K562 (cell line): ENCODE data around the gene LEUTX. TPM values are rescaled to one million over a fixed set of nuclear protein-coding genes. Genes with fewer than 3 reads are reported as not detected.

Experiments used
- ATAC-seq: fragments of 200-7000 bp; cut with Tn5 transposase; 3 replicates; pipeline ENCODE4 v1.9.1; 2020; ENCODE audit warnings: moderate library complexity
- BruUV-seq: library from RNA; stranded (reverse); fragments of 400-500 nt; replicated peaks from 2 replicates; lab custom pipeline; 2021; lab: Mats Ljungman, UMichigan
- CTCF ChIA-PET: fragments of 300-600 bp; formaldehyde crosslinking; extraction: SDS; loops from one replicate; lab custom pipeline; 2021; ENCODE audit warnings: low intra/inter-chr PET ratio; lab: Yijun Ruan, JAX
- POLR2A ChIA-PET: fragments of 300-600, 350-650 bp; sonication (Branson Sonifier 250); formaldehyde crosslinking; extraction: SDS; loops from one replicate; lab custom pipeline; 2021; ENCODE audit warnings: antibody characterized with exemption, inconsistent platforms; lab: Yijun Ruan, JAX
- DNase-seq, 4 experiments: peaks; one replicate each; pipeline versions ENCODE4 v3.0.0 to v3.0.0-alpha.2; 2011 to 2018; ENCODE audit warnings: low spot score in 3 of 4, mixed read lengths in 3 of 4; ENCODE audit errors: extremely low read depth in 1 of 4
- FAIRE-seq: peaks from 2 replicates; lab custom pipeline; 2011; peaks lifted over from hg19 to GRCh38; lab: Jason Lieb, UNC
- H2AFZ ChIP-seq: 2 replicates; pipeline ENCODE4 v1.6.0; 2011; ENCODE audit warnings: low read depth, low read length, control low read depth, inconsistent platforms
- H3K27ac ChIP-seq: fragments of 200-600 bp; 3 replicates; pipeline ENCODE4 v1.8.0; 2011; ENCODE audit warnings: low read depth, mild to moderate bottlenecking, control low read depth, inconsistent platforms, low read length, moderate library complexity, mixed read lengths; ENCODE audit errors: extremely low read depth
- H3K27me3 ChIP-seq, 2 experiments: fragments of 300-600 bp in 1 of 2; 2 replicates in 1 of 2; 3 replicates in 1 of 2; pipeline versions ENCODE4 v1.6.0 to v1.8.0; 2011; ENCODE audit warnings: inconsistent platforms in 2 of 2, low read length in 2 of 2, mild to moderate bottlenecking in 1 of 2, mixed read lengths in 1 of 2, moderate library complexity in 1 of 2; ENCODE audit not compliant: control insufficient read depth in 2 of 2, insufficient read depth in 2 of 2
- H3K36me3 ChIP-seq: fragments of 300-600 bp; 3 replicates; pipeline ENCODE4 v1.8.0; 2011; ENCODE audit warnings: mild to moderate bottlenecking, low read length, inconsistent platforms; ENCODE audit not compliant: control insufficient read depth, insufficient read depth
- H3K4me1 ChIP-seq, 2 experiments: fragments of 200-600 bp in 1 of 2; replicated peaks in 1 of 2; 2 replicates in 1 of 2; 3 replicates in 1 of 2; pipeline versions ENCODE4 v1.5.1 to v1.8.0; 2011; ENCODE audit warnings: inconsistent platforms in 2 of 2, low read length in 2 of 2, mild to moderate bottlenecking in 1 of 2, mixed read lengths in 1 of 2, moderate library complexity in 1 of 2; ENCODE audit not compliant: control insufficient read depth in 2 of 2, insufficient read depth in 2 of 2
- H3K4me2 ChIP-seq: 2 replicates; pipeline ENCODE4 v1.6.1; 2011; ENCODE audit warnings: low read length, control low read depth, inconsistent platforms, mixed read lengths; ENCODE audit not compliant: insufficient read depth
- H3K4me3 ChIP-seq: fragments of 200-600 bp; sonication (generic), shearing (Covaris generic); 2 replicates; pipeline ENCODE4 v1.5.1; 2016; ENCODE audit warnings: control low read depth, inconsistent platforms
- H3K79me2 ChIP-seq: fragments of 200-600 bp; 3 replicates; pipeline ENCODE4 v1.8.0; 2011; ENCODE audit warnings: low read length, inconsistent platforms; ENCODE audit not compliant: control insufficient read depth, insufficient read depth
- H3K9ac ChIP-seq, 2 experiments: 2 replicates each; pipeline versions ENCODE4 v1.6.0 to v1.6.1; 2011; ENCODE audit warnings: low read depth in 2 of 2, low read length in 2 of 2, control low read depth in 1 of 2, inconsistent platforms in 1 of 2, mild to moderate bottlenecking in 1 of 2, mixed read lengths in 1 of 2; ENCODE audit not compliant: insufficient read depth in 1 of 2
- H3K9me1 ChIP-seq: one replicate; pipeline ENCODE4 v1.6.0; 2011; ENCODE audit warnings: inconsistent platforms, mild to moderate bottlenecking, low read length, moderate library complexity; ENCODE audit not compliant: control insufficient read depth, insufficient read depth
- H3K9me3 ChIP-seq: replicated peaks from 2 replicates; pipeline ENCODE4 v1.5.1; 2011; ENCODE audit warnings: low read depth, low read length, inconsistent platforms; ENCODE audit not compliant: control insufficient read depth, insufficient read depth
- H4K20me1 ChIP-seq: replicated peaks from 2 replicates; pipeline ENCODE4 v1.6.1; 2011; ENCODE audit warnings: low read length, inconsistent platforms, mixed read lengths; ENCODE audit not compliant: control insufficient read depth, insufficient read depth
- CREB5 ChIP-seq: fragments of 250-450 bp; sonication (Bioruptor Pico); IDR thresholded peaks from 2 replicates; pipeline ENCODE4 v1.5.0; 2020; ENCODE audit warnings: mild to moderate bottlenecking
- E2F5 ChIP-seq: sonication (generic); formaldehyde crosslinking; IDR thresholded peaks from 2 replicates; pipeline ENCODE4 v1.8.0; 2022; ENCODE audit warnings: mild to moderate bottlenecking, missing genetic modification reagents
- E2F8 ChIP-seq: fragments of 450-650 bp; IDR thresholded peaks from 2 replicates; pipeline ENCODE4 v1.7.1; 2018; ENCODE audit warnings: mild to moderate bottlenecking, low read depth; ENCODE audit not compliant: partially characterized antibody
- KLF10 ChIP-seq: fragments of 250-450 bp; sonication (Bioruptor Pico); IDR thresholded peaks from 2 replicates; pipeline ENCODE4 v1.6.1; 2021; ENCODE audit warnings: matching md5 sums
- NFE2L1 ChIP-seq: fragments of 450-650 bp; IDR thresholded peaks from 2 replicates; pipeline ENCODE4 v1.6.1; 2016; ENCODE audit warnings: missing genetic modification characterization, low read depth, mild to moderate bottlenecking, missing compliant biosample characterization, moderate library complexity, borderline replicate concordance
- POLR3G ChIP-seq: IDR thresholded peaks from 2 replicates; pipeline ENCODE4 v1.6.1; 2011; ENCODE audit not compliant: insufficient read length, insufficient replicate concordance; ENCODE audit errors: extremely low read depth
- SPI1 ChIP-seq: IDR thresholded peaks from 2 replicates; pipeline ENCODE4 v1.6.1; 2011; ENCODE audit warnings: low read depth, low read length, control low read depth, borderline replicate concordance
- TARDBP ChIP-seq: fragments of 450-650 bp; IDR thresholded peaks from 2 replicates; pipeline ENCODE4 v1.6.1; 2016
- ZC3H8 ChIP-seq: fragments of 450-650 bp; IDR thresholded peaks from 2 replicates; pipeline ENCODE4 v1.6.1; 2017
- WGBS: fragments of 100-300 bp; shearing (Covaris generic); methylation state at CpG from one replicate; pipeline ENCODE4 v1.1.6; 2016; ENCODE audit warnings: low coverage, mixed read lengths; ENCODE audit not compliant: insufficient coverage; ENCODE audit errors: missing lambda C conversion rate; 5-methylcytosine and 5-hydroxymethylcytosine counted together
- in situ Hi-C: fragments of 300-500 bp; cut with MboI; formaldehyde crosslinking; loops from 4 replicates; pipeline ENCODE4 v1.15.0; 2018; ENCODE audit warnings: inconsistent platforms, mixed read lengths
- intact Hi-C: fragments of 100-400 bp; cut with micrococcal nuclease; formaldehyde crosslinking; loops from 2 replicates; pipeline ENCODE4 v1.14.2; 2022
- polyA plus RNA-seq, 8 experiments: library from polyadenylated mRNA; depleted of rRNA in 4 of 8; stranded (reverse) in 5 of 8; unstranded in 3 of 8; fragments of >200 nt; fragmentation: Nextera tagmentation in 2 of 8; fragmentation: Illumina TruSeq in 1 of 8; extraction: Ambion mirVana in 2 of 8; extraction: Trizol in 1 of 8; gene quantifications; 2 replicates each; pipeline versions ENCODE4 v1.2.1 to v1.2.3, GENCODE V29; 2011 to 2014; ENCODE audit warnings: inconsistent platforms in 1 of 8, missing spikeins in 1 of 8
- total RNA-seq, 7 experiments: library from RNA; depleted of rRNA in 6 of 7; stranded (reverse); fragments of >200 nt in 6 of 7; fragmentation: Illumina TruSeq in 2 of 7; extraction: Trizol in 2 of 7; gene quantifications; 2 replicates each; pipeline versions ENCODE4 v1.2.1 to v1.2.3, GENCODE V29; 2011 to 2021; ENCODE audit warnings: low replicate concordance in 1 of 7

LEUTX gene
- total and polyA plus RNA-seq, 9 of the 15 experiments (the other 6 are each of a cell fraction or from before 2014, with no cell fraction given), result not detected

GRCh38 chr19:39828654-39829032, 50.0 kb downstream of the LEUTX start:
- no peak overlapping the region for H3K4me3 ChIP-seq
- 62% methylated on average over 5 of the region's 5 CpGs for WGBS
- H3K9me1 ChIP-seq, result peaks cover 8% of the 10 kb centered on the region
- H3K36me3 ChIP-seq, result peaks cover 76% of the 10 kb centered on the region
- H3K9ac ChIP-seq, result no peak overlapping the region
- ChIA-PET CTCF (no interaction called here), POLR2A (interaction anchor here (0.7 to 1.0 kb wide), 2 partner anchors 12 to 14 kb away, joined by 3 read pairs; no protein-coding TSS in a partner anchor)
- no peak overlapping the region for H3K27ac ChIP-seq
- no peaks in the 10 kb centered on the region for H3K9me3 ChIP-seq
- DNase-seq (no peak), ATAC-seq (no peak), FAIRE-seq (no peak)
- no TSS peak for BruUV-seq
- no peaks in the 10 kb centered on the region for H4K20me1 ChIP-seq
- in situ Hi-C loops, result no loop called here
- intact Hi-C loops, result no loop called here
- TF ChIP-seq ZC3H8 (no peak), SPI1 (0 out of 2 replicates have a peak, but pooled peaks have one; percentile 1)
- no peak overlapping the region for H3K4me2 ChIP-seq
- no peaks in the 10 kb centered on the region for H3K27me3 ChIP-seq
- H3K4me1 ChIP-seq, result peaks cover 9 to 25% of the 10 kb centered on the region in 2 experiments
- no peak overlapping the region for H2AFZ ChIP-seq
- peaks cover 16% of the 10 kb centered on the region for H3K79me2 ChIP-seq

- H3K9me3 ChIP-seq, result no peaks in the 10 kb centered on the region
- WGBS, result 92% methylated on average over 9 of the region's 10 CpGs
- H3K4me1 ChIP-seq, result peaks cover 15 to 31% of the 10 kb centered on the region in 2 experiments
- H3K36me3 ChIP-seq, result peaks cover 78% of the 10 kb centered on the region
- ATAC-seq (no peak), DNase-seq (no peak), FAIRE-seq (no peak)
- intact Hi-C loops (no loop called here), in situ Hi-C loops (no loop called here)
- H2AFZ ChIP-seq, result no peak overlapping the region
- H3K27me3 ChIP-seq, result no peaks in the 10 kb centered on the region
- H3K9ac ChIP-seq, result 0 out of 4 replicates have a peak overlapping the region, but pooled peaks of 1 of the 2 experiments have one; percentile 59
- no peak overlapping the region for H3K4me3 ChIP-seq
- H3K9me1 ChIP-seq, result peaks cover 8% of the 10 kb centered on the region
- ChIA-PET CTCF (no interaction called here), POLR2A (interaction anchor here (1.1 kb wide), 1 partner anchor 14 kb away, joined by 4 read pairs; no protein-coding TSS in a partner anchor)
- no TSS peak for BruUV-seq
- no peak overlapping the region for H3K4me2 ChIP-seq
- H3K79me2 ChIP-seq, result peaks cover 16% of the 10 kb centered on the region
- peaks cover 4% of the 10 kb centered on the region; the same call in 1 of the 2 replicates for H4K20me1 ChIP-seq
- no peak overlapping the region for H3K27ac ChIP-seq
- no peak for TF ChIP-seq E2F8
- TF ChIP-seq CREB5 (CRISPR knock-in tag), result no peak
- TF ChIP-seq NFE2L1 (tag), result no peak
- no peak for TF ChIP-seq E2F5 (CRISPR knock-in tag)
- TF ChIP-seq KLF10 (CRISPR knock-in tag), result no peak
- no peak for TF ChIP-seq TARDBP
- no peak for TF ChIP-seq POLR3G
Measured at GRCh38 chr19:39829702-39830275, 51.1 kb downstream of the LEUTX start.
